ENCODE results near the gene ODAD2. TPM values are rescaled to one million over a fixed set of nuclear protein-coding genes. Genes with fewer than 3 reads are reported as not detected.

ODAD2 gene
- total RNA-seq, 2 donors from 2014 or later: 0.66 TPM; not detected in 1

DNA sequence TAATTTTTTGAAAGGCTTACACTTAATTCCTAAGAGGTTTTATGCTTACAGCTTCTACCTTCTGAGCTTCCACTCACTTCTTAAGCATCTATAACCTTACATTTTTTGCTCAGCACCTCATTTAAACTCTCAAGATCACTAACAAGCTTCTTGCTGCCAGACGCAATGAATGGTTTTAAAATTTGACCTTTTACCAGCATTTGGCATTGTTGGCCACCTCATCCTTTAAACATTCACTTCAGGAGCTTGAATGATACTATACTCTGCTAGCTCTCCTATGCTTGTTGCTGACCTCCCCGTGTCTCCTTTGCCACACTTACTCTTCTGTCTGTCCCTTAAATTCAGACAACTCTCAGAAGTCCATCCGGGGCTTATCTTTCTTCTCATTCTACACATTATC, 37.7 kb upstream of the ODAD2 start:
- intact Hi-C loops (cut with DNase I): no loop called here
- Histone ChIP-seq H3K4me3 (no peak overlapping the region), H3K27me3 (no peaks in the 10 kb centered on the region), H3K36me3 (replicated peaks in 1 of 2; ENCODE audit: insufficient read depth in 1 of 2, low read depth in 2 of 2) (no peaks in the 10 kb centered on the region), H3K9me3 (no peaks in the 10 kb centered on the region), H3K4me1 (no peaks in the 10 kb centered on the region), H3K27ac (no peak overlapping the region)
- DNase-seq (no peak), ATAC-seq (no peak)
- no peak for TF ChIP-seq POLR2A (IDR thresholded peaks at IDR 0.05)
- TF ChIP-seq, protein P1, sequence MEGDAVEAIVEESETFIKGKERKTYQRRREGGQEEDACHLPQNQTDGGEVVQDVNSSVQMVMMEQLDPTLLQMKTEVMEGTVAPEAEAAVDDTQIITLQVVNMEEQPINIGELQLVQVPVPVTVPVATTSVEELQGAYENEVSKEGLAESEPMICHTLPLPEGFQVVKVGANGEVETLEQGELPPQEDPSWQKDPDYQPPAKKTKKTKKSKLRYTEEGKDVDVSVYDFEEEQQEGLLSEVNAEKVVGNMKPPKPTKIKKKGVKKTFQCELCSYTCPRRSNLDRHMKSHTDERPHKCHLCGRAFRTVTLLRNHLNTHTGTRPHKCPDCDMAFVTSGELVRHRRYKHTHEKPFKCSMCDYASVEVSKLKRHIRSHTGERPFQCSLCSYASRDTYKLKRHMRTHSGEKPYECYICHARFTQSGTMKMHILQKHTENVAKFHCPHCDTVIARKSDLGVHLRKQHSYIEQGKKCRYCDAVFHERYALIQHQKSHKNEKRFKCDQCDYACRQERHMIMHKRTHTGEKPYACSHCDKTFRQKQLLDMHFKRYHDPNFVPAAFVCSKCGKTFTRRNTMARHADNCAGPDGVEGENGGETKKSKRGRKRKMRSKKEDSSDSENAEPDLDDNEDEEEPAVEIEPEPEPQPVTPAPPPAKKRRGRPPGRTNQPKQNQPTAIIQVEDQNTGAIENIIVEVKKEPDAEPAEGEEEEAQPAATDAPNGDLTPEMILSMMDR (IDR thresholded peaks at IDR 0.05): no peak
- 60 to 80% methylated on average over 3 of the region's 3 CpGs for WGBS, 2 donors

- ATAC-seq: no peak
- TF ChIP-seq, protein P1 (IDR thresholded peaks at IDR 0.05): no peak
- TF ChIP-seq POLR2A (IDR thresholded peaks at IDR 0.05): no peak
- no peak overlapping the region for H3K4me3 ChIP-seq
- H3K4me1 ChIP-seq: no peaks in the 10 kb centered on the region
- 51 to 73% methylated on average over 5 of the region's 5 CpGs for WGBS, 2 donors
- intact Hi-C loops (cut with DNase I): no loop called here
- DNase-seq: no peak
- no peaks in the 10 kb centered on the region for H3K27me3 ChIP-seq
- H3K36me3 ChIP-seq (replicated peaks in 1 of 2; ENCODE audit: insufficient read depth in 1 of 2, low read depth in 2 of 2): no peaks in the 10 kb centered on the region
- H3K9me3 ChIP-seq: no peaks in the 10 kb centered on the region
- no peak overlapping the region for H3K27ac ChIP-seq
These were observed 22.4 kb upstream of the ODAD2 start for GRCh38 chr10:28020993-28021982.

DNA sequence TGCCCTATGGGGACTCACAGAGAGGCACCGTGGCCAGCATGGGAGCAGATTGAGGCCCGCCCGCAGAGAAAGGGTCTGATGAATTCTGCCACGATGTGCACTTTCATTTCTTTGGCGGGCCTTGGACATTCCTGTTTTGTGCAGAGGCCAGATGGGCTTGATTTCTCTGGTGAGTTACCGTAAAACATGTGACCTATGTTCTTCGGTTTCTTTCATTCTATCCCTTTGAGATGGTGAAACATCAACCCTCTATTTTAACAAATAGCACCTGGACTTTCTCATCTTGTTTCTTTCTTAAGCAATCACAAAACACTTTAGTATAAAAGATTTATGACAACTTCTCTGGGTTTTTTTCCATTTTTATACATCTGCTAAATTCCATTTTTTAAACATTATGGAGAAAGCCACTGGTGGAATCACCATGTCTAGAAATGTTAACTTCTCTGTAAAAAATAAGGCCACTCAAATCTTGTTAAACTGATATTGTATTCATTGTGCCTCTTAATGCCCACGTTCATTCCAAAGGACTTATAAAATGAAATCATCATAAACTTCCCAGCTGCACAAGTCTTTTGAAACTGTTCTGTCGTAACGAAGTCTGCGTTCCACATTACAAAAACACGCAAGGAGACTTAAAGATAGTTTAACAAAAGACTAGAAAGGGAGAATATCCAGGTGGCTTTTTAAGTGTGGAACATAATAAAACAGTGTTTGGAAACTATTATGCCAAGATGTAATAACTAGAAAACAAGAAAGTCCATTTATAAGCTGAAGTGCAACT, 21.4 kb upstream of the ODAD2 start:
- Histone ChIP-seq H3K27ac (no peak overlapping the region), H3K9me3 (no peaks in the 10 kb centered on the region), H3K4me1 (no peaks in the 10 kb centered on the region), H3K4me3 (no peak overlapping the region), H3K27me3 (no peaks in the 10 kb centered on the region), H3K36me3 (replicated peaks in 1 of 2; ENCODE audit: insufficient read depth in 1 of 2, low read depth in 2 of 2) (no peaks in the 10 kb centered on the region)
- intact Hi-C loops (cut with DNase I): no loop called here
- 75 to 76% methylated on average over 11 to 12 of the region's 12 CpGs for WGBS, 2 donors
- DNase-seq (no peak), ATAC-seq (no peak)
- no peak for TF ChIP-seq POLR2A (IDR thresholded peaks at IDR 0.05)
- TF ChIP-seq, protein P1 (IDR thresholded peaks at IDR 0.05): no peak

- Histone ChIP-seq H3K36me3 (replicated peaks in 1 of 2; ENCODE audit: insufficient read depth in 1 of 2, low read depth in 2 of 2) (no peaks in the 10 kb centered on the region), H3K27me3 (no peaks in the 10 kb centered on the region), H3K4me1 (no peaks in the 10 kb centered on the region), H3K4me3 (no peak overlapping the region), H3K9me3 (no peaks in the 10 kb centered on the region), H3K27ac (no peak overlapping the region)
- intact Hi-C loops (cut with DNase I): no loop called here
- DNase-seq: no peak
- TF ChIP-seq POLR2A (IDR thresholded peaks at IDR 0.05): no peak
- TF ChIP-seq, protein P1 (IDR thresholded peaks at IDR 0.05): no peak
- ATAC-seq: no peak
These were observed 15.8 kb upstream of the ODAD2 start for GRCh38 chr10:28014651-28015050.

Measured in body of pancreas (tissue), 4 donors.